Sigmoid colon (tissue), 7 donors: ENCODE data around the gene SPPL3. TPM values are rescaled to one million over a fixed set of nuclear protein-coding genes. Genes with fewer than 3 reads are reported as not detected.

Source experiments
- DNase-seq: peaks from one replicate; pipeline ENCODE4 v3.0.0-alpha.2; 2019
- H3K27ac ChIP-seq, 4 donors: fragments of 200-600 bp; sonication (generic); one replicate each; pipeline ENCODE4 v1.5.1; 2016 to 2019; ENCODE audit warnings: mild to moderate bottlenecking in 1 of 4
- H3K27me3 ChIP-seq, 3 donors: fragments of 200-600 bp; sonication (generic); one replicate each; pipeline ENCODE4 v1.5.1; 2019; ENCODE audit warnings: mild to moderate bottlenecking in 1 of 3
- H3K36me3 ChIP-seq, 4 donors: fragments of 200-600 bp; sonication (generic); one replicate each; pipeline ENCODE4 v1.5.1; 2016 to 2019
- H3K4me1 ChIP-seq, 4 donors: fragments of 200-600 bp; sonication (generic); one replicate each; pipeline ENCODE4 v1.5.1; 2017 to 2019
- H3K4me3 ChIP-seq, 4 donors: fragments of 200-600 bp; sonication (generic); one replicate each; pipeline ENCODE4 v1.5.1; 2017 to 2019; ENCODE audit warnings: mild to moderate bottlenecking in 2 of 4, moderate library complexity in 1 of 4
- H3K9me3 ChIP-seq, 4 donors: fragments of 200-600 bp in 3 of 4; sonication (generic) in 3 of 4; one replicate each; pipeline versions ENCODE4 v1.5.1 to v1.6.1; 2013 to 2019
- EP300 ChIP-seq, 4 donors: sonication (generic); formaldehyde crosslinking; IDR thresholded peaks; one replicate each; pipeline ENCODE4 v1.6.1; 2017; ENCODE audit warnings: antibody characterized with exemption in 4 of 4
- POLR2A ChIP-seq, 2 donors: fragments of 450-650 bp; IDR thresholded peaks; one replicate each; pipeline ENCODE4 v1.6.1; 2016; ENCODE audit warnings: antibody characterized with exemption in 2 of 2, mild to moderate bottlenecking in 2 of 2, moderate library complexity in 2 of 2
- POLR2AphosphoS5 ChIP-seq, 4 donors: sonication (generic); formaldehyde crosslinking; IDR thresholded peaks; one replicate each; pipeline ENCODE4 v1.6.1; 2017; ENCODE audit warnings: antibody characterized with exemption in 4 of 4
- WGBS, 2 donors: extraction: QIAGEN DNeasy Blood & Tissue Kit; methylation state at CpG; one replicate each; pipeline ENCODE4 v1.1.7; 2013; 5-methylcytosine and 5-hydroxymethylcytosine counted together
- intact Hi-C: fragments of 100-400 bp; cut with DNase I; formaldehyde crosslinking; loops from one replicate; pipeline ENCODE4 v1.15.1; 2023
- polyA plus RNA-seq, 3 donors: library from polyadenylated mRNA; stranded (reverse); fragments of 200-250 nt; gene quantifications; one replicate each; pipeline ENCODE4 v1.2.3, GENCODE V29; 2013
- total RNA-seq, 4 donors: library from RNA; depleted of rRNA; stranded (reverse); fragments of >200 nt; gene quantifications; one replicate each; pipeline ENCODE4 v1.1.0, GENCODE V29; 2016
- TF ChIP-seq, protein P1 (sequence below), 4 experiments: fragments of 450-650 bp in 3 of 4; fragments of 200-600 bp in 1 of 4; IDR thresholded peaks; one replicate each; pipeline ENCODE4 v1.5.1; 2016 to 2019; ENCODE audit warnings: antibody characterized with exemption in 4 of 4, mild to moderate bottlenecking in 3 of 4, moderate library complexity in 2 of 4
- donor health status: healthy with polysubstance abuse.
- donor health status: Bipolar disorder and iron deficiency.
- donor health status: healthy.

SPPL3 gene
- total and polyA plus RNA-seq, 7 donors: 8.6 to 28.0 (median 19.3) TPM

DNA sequence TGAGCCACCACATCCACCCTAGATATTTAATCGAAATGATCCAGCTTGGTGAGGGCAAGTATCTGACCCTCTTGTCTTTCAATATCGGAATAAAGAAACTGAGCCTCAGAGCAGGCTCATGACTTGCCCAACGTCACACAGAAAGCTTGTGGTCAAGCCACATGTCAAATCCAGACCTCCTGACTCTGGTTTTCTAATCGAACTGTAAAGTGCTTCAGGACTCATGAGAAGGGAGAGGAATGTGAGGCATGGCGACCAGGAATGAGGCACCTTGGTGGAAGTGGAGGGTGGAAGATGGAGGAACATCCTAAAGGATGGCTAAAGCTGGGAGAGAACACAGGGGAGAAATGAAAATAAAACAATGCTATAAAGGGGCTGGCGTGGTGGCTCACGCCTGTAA lies 27.9 kb upstream of the SPPL3 start:
- intact Hi-C loops: no loop called here
- peaks cover 0 to 3% (median 0%) of the 10 kb centered on the region in 4 donors for H3K4me1 ChIP-seq
- TF ChIP-seq EP300 (IDR thresholded peaks at IDR 0.05): no peak
- TF ChIP-seq, protein P1, sequence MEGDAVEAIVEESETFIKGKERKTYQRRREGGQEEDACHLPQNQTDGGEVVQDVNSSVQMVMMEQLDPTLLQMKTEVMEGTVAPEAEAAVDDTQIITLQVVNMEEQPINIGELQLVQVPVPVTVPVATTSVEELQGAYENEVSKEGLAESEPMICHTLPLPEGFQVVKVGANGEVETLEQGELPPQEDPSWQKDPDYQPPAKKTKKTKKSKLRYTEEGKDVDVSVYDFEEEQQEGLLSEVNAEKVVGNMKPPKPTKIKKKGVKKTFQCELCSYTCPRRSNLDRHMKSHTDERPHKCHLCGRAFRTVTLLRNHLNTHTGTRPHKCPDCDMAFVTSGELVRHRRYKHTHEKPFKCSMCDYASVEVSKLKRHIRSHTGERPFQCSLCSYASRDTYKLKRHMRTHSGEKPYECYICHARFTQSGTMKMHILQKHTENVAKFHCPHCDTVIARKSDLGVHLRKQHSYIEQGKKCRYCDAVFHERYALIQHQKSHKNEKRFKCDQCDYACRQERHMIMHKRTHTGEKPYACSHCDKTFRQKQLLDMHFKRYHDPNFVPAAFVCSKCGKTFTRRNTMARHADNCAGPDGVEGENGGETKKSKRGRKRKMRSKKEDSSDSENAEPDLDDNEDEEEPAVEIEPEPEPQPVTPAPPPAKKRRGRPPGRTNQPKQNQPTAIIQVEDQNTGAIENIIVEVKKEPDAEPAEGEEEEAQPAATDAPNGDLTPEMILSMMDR (IDR thresholded peaks at IDR 0.05): no peak
- TF ChIP-seq POLR2A (IDR thresholded peaks at IDR 0.05): no peak
- TF ChIP-seq POLR2AphosphoS5 (IDR thresholded peaks at IDR 0.05): no peak
- no peaks in the 10 kb centered on the region for H3K9me3 ChIP-seq
- no peaks in the 10 kb centered on the region for H3K36me3 ChIP-seq
- H3K27ac ChIP-seq: no peak overlapping the region
- H3K4me3 ChIP-seq: no peak overlapping the region
- DNase-seq: no peak
- WGBS, 2 donors: 86% methylated on average over 7 of the region's 7 CpGs
- H3K27me3 ChIP-seq: no peaks in the 10 kb centered on the region

DNA sequence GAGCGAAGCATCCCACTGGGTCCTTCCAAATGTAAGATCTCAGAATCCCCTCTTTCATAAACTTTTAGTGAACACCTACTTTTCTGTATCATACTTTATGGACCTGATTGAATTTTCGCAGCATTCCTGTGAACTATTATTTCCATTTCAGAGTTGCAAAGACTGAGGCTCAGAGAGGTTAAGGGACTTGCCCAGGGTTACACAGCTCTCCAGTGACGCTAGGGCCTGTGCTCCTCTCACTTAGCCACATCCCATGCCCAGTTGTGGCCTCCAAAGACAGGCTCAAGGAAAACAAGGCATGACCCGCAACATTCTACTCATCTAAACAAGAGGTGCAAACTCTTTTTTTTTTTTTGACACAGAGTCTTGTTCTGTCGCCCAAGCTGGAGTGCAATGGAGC lies 25.9 kb upstream of the SPPL3 start:
- intact Hi-C loops: no loop called here
- no peak for DNase-seq
- no peak for TF ChIP-seq EP300 (IDR thresholded peaks at IDR 0.05)
- TF ChIP-seq, protein P1 (IDR thresholded peaks at IDR 0.05): no peak
- TF ChIP-seq POLR2A (IDR thresholded peaks at IDR 0.05): no peak
- TF ChIP-seq POLR2AphosphoS5 (IDR thresholded peaks at IDR 0.05): no peak
- WGBS, 2 donors: 94 to 96% methylated on average over 5 of the region's 5 CpGs
- Histone ChIP-seq H3K4me1 (no peaks in the 10 kb centered on the region), H3K27ac (no peak overlapping the region), H3K36me3 (no peaks in the 10 kb centered on the region), H3K4me3 (no peak overlapping the region), H3K27me3 (no peaks in the 10 kb centered on the region), H3K9me3 (no peaks in the 10 kb centered on the region)

DNA sequence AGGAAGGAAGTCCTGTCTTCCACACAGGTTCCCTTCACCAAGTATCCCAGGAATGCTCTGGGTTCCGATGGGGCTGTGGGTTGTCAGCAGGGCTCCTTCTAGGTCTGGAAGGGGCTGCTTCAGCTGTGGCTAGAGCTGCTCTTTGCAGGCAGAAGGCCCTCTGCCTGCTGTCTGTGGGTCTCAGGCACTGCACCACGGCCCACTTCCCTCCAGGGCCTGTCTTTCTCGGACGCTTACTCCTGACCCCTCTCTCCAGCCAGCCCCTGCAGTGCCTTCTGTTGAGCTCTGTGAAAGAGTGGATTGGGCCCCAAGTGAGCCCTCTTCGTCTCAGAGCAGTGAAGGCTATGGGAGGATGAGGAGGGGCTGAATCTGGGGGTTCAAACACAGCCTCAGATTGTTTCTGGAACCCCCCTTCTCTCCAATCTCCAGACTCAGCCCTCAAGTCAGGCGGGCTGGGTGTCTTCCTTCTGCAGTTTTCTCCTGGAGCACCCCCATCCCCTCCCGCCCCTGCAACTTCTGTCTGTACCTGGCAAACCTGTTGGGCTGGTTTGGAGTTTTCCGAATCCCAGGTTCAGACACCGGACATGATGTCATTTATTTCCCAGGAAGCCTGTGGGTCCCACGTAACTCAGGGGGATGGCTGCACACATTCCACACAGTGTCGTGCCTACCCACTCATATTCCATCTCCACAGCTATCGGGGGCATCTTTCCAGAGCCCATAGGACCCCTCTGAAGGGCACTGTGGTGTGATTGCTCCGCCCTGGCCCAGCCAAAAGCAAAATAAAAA lies 24.9 kb upstream of the SPPL3 start:
- Histone ChIP-seq H3K27me3 (no peaks in the 10 kb centered on the region), H3K4me1 (no peaks in the 10 kb centered on the region), H3K9me3 (no peaks in the 10 kb centered on the region), H3K27ac (no peak overlapping the region), H3K4me3 (no peak overlapping the region), H3K36me3 (no peaks in the 10 kb centered on the region)
- TF ChIP-seq POLR2A (IDR thresholded peaks at IDR 0.05) (no peak), EP300 (IDR thresholded peaks at IDR 0.05) (no peak), POLR2AphosphoS5 (IDR thresholded peaks at IDR 0.05) (no peak)
- TF ChIP-seq, protein P1 (IDR thresholded peaks at IDR 0.05): no peak
- intact Hi-C loops: no loop called here
- whole genome bisulfite sequencing, 2 donors: 26 to 63% methylated on average over 13 of the region's 13 CpGs
- DNase-seq: no peak

DNA sequence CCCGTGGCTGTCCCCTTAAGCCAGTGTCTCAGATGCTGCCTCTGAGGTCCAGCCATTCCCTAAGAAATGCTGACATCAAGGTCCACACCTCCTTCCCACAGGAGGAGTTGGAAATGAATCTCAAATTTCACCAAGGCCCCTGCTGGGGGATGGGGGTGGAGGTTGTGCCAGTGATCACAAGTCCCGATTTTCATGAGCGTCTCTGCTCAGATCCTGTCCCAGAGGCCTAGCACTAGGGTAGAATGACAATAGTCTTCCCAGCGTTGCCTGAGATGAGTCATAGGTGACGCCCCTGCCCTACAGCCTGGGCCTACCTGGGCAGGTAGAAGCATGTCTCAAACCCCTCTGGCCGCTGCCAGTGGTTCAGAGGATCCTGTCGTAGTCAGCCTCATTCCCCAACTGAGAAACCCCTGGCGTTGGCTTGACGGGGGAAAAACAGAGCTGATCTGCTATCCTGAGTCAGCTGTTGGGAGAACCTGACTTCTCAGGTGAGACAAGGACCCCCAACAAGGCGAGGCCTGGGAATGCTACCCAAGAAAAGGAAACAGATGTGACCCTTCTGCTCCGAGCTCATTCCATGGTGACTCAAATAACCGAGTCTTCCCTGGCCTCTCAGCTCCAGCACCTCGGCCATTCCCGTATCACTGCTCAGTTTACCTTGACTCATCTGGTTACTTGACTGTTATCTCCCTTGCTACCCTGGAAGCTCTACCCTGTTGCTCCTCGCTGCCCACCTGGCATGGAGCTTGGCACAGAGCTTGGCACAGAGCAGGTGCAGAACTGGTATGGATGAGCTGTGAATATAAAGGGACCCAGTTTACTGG lies 21.8 kb upstream of the SPPL3 start:
- TF ChIP-seq POLR2A (IDR thresholded peaks at IDR 0.05) (no peak), POLR2AphosphoS5 (IDR thresholded peaks at IDR 0.05) (no peak), EP300 (IDR thresholded peaks at IDR 0.05) (no peak)
- TF ChIP-seq, protein P1 (IDR thresholded peaks at IDR 0.05): no peak
- intact Hi-C loops: no loop called here

More for the DNA sequence above, 21.8 kb upstream of the SPPL3 start:
- no peaks in the 10 kb centered on the region for H3K4me1 ChIP-seq
- H3K9me3 ChIP-seq: no peaks in the 10 kb centered on the region
- no peaks in the 10 kb centered on the region for H3K27me3 ChIP-seq
- WGBS, 2 donors: 86% methylated on average over 15 of the region's 15 CpGs
- DNase-seq: no peak
- H3K4me3 ChIP-seq: no peak overlapping the region
- no peaks in the 10 kb centered on the region for H3K36me3 ChIP-seq
- H3K27ac ChIP-seq: no peak overlapping the region
